OCI-LY3 (cell line): ENCODE results near the gene IGFL3.

ENCODE experiments used
- H2AFZ ChIP-seq: fragments of 200-600, 300-600 bp; shearing (Covaris generic); 2 replicates; pipeline ENCODE4 v1.6.0; 2014; ENCODE audit warnings: antibody characterized with exemption, low read depth, low read length
- H3K27ac ChIP-seq: fragments of 200-600, 300-600 bp; sonication (generic); 2 replicates; pipeline ENCODE4 v1.5.1; 2014; ENCODE audit warnings: mild to moderate bottlenecking, low read length, moderate library complexity, mixed read lengths
- H3K27me3 ChIP-seq: fragments of 200-600, 300-600 bp; sonication (generic); 2 replicates; pipeline ENCODE4 v1.6.1; 2014; ENCODE audit warnings: low read depth, low read length, mixed read lengths
- H3K36me3 ChIP-seq: fragments of 200-600, 300-600 bp; sonication (generic); replicated peaks from 2 replicates; pipeline ENCODE3; 2014; ENCODE audit warnings: low read depth, low read length, mixed read lengths
- H3K4me1 ChIP-seq: fragments of 300-600, 200-600 bp; sonication (generic); 2 replicates; pipeline ENCODE4 v1.6.1; 2014; ENCODE audit warnings: low read length, mixed read lengths
- H3K4me2 ChIP-seq: fragments of 200-600, 300-600 bp; sonication (generic); 2 replicates; pipeline ENCODE4 v1.6.1; 2014; ENCODE audit warnings: low read length, mixed read lengths
- H3K4me3 ChIP-seq: fragments of 300-600, 200-600 bp; sonication (generic); 2 replicates; pipeline ENCODE4 v1.5.1; 2014; ENCODE audit warnings: antibody characterized with exemption, mild to moderate bottlenecking, low read length, moderate library complexity
- H3K79me2 ChIP-seq: fragments of 300-600, 200-600 bp; shearing (Covaris generic); 2 replicates; pipeline ENCODE4 v1.6.1; 2014; ENCODE audit warnings: mild to moderate bottlenecking, low read length, mixed read lengths
- H3K9ac ChIP-seq: fragments of 300-600, 200-600 bp; shearing (Covaris generic); 2 replicates; pipeline ENCODE4 v1.6.0; 2014; ENCODE audit warnings: mild to moderate bottlenecking, low read length, moderate library complexity
- H3K9me3 ChIP-seq: fragments of 200-600, 300-600 bp; shearing (Covaris generic); 2 replicates; pipeline ENCODE4 v1.6.1; 2014; ENCODE audit warnings: low read length, mixed read lengths; ENCODE audit not compliant: insufficient read depth
- H4K20me1 ChIP-seq: fragments of 200-600, 300-600 bp; sonication (generic); 2 replicates; pipeline ENCODE4 v1.6.1; 2016; ENCODE audit warnings: low read length, mixed read lengths; ENCODE audit not compliant: insufficient read depth
- CTCF ChIP-seq: fragments of 200-600, 300-600 bp; sonication (generic); IDR thresholded peaks from 2 replicates; pipeline ENCODE4 v1.5.1; 2014; ENCODE audit warnings: antibody characterized with exemption, low read length, low read depth
- EZH2phosphoT487 ChIP-seq: fragments of 200-600 bp; shearing (Covaris generic); IDR thresholded peaks from 2 replicates; pipeline ENCODE4 v1.6.1; 2018; ENCODE audit warnings: antibody characterized with exemption, mixed run types, low read depth

The IGFL3 gene

GRCh38 chr19:46115396-46116106 lies 8.9 kb downstream of the IGFL3 start:
- no peak for TF ChIP-seq CTCF
- TF ChIP-seq EZH2phosphoT487: no peak
- no peaks in the 10 kb centered on the region for H3K79me2 ChIP-seq
- no peaks in the 10 kb centered on the region for H3K36me3 ChIP-seq
- peaks cover 46% of the 10 kb centered on the region for H3K27me3 ChIP-seq
- H3K4me3 ChIP-seq: no peak overlapping the region
- no peak overlapping the region for H3K4me2 ChIP-seq
- H4K20me1 ChIP-seq: no peaks in the 10 kb centered on the region
- no peak overlapping the region for H2AFZ ChIP-seq
- H3K9ac ChIP-seq: no peak overlapping the region
- H3K9me3 ChIP-seq: no peaks in the 10 kb centered on the region
- H3K27ac ChIP-seq: no peak overlapping the region
- peaks cover 4% of the 10 kb centered on the region; the same call in 1 of the 2 replicates for H3K4me1 ChIP-seq

GRCh38 chr19:46113726-46114125 lies 10.8 kb downstream of the IGFL3 start:
- H2AFZ ChIP-seq: no peak overlapping the region
- no peak overlapping the region for H3K4me2 ChIP-seq
- H3K4me3 ChIP-seq: no peak overlapping the region
- peaks cover 55% of the 10 kb centered on the region for H3K27me3 ChIP-seq
- H4K20me1 ChIP-seq: no peaks in the 10 kb centered on the region
- no peaks in the 10 kb centered on the region for H3K9me3 ChIP-seq
- H3K36me3 ChIP-seq: no peaks in the 10 kb centered on the region
- H3K27ac ChIP-seq: no peak overlapping the region
- no peaks in the 10 kb centered on the region for H3K79me2 ChIP-seq
- peaks cover 4% of the 10 kb centered on the region; the same call in 1 of the 2 replicates for H3K4me1 ChIP-seq
- no peak overlapping the region for H3K9ac ChIP-seq
- TF ChIP-seq EZH2phosphoT487 (no peak), CTCF (no peak)

GRCh38 chr19:46112527-46112926 lies 12.0 kb downstream of the IGFL3 start:
- no peaks in the 10 kb centered on the region for H3K9me3 ChIP-seq
- no peak overlapping the region for H3K4me3 ChIP-seq
- H4K20me1 ChIP-seq: no peaks in the 10 kb centered on the region
- no peak overlapping the region for H2AFZ ChIP-seq
- no peak for TF ChIP-seq EZH2phosphoT487
- TF ChIP-seq CTCF: no peak
- H3K9ac ChIP-seq: no peak overlapping the region
- H3K4me1 ChIP-seq: peaks cover 4% of the 10 kb centered on the region; the same call in 1 of the 2 replicates
- no peak overlapping the region for H3K27ac ChIP-seq
- H3K36me3 ChIP-seq: no peaks in the 10 kb centered on the region
- peaks cover 55% of the 10 kb centered on the region for H3K27me3 ChIP-seq
- H3K79me2 ChIP-seq: no peaks in the 10 kb centered on the region
- no peak overlapping the region for H3K4me2 ChIP-seq

- Histone ChIP-seq H3K4me1 (peaks cover 4% of the 10 kb centered on the region; the same call in 1 of the 2 replicates), H3K27me3 (peaks cover 55% of the 10 kb centered on the region)
- TF ChIP-seq CTCF (no peak), EZH2phosphoT487 (no peak)
Observed at GRCh38 chr19:46111376-46111775, 13.1 kb downstream of the IGFL3 start.

More at GRCh38 chr19:46111376-46111775, 13.1 kb downstream of the IGFL3 start:
- Histone ChIP-seq H3K9me3 (no peaks in the 10 kb centered on the region), H3K36me3 (no peaks in the 10 kb centered on the region), H3K79me2 (no peaks in the 10 kb centered on the region), H4K20me1 (no peaks in the 10 kb centered on the region), H3K4me3 (no peak overlapping the region), H2AFZ (no peak overlapping the region), H3K4me2 (no peak overlapping the region), H3K27ac (no peak overlapping the region), H3K9ac (no peak overlapping the region)
